ENCODE measurements around the gene TSHZ2.

The TSHZ2 gene

DNA sequence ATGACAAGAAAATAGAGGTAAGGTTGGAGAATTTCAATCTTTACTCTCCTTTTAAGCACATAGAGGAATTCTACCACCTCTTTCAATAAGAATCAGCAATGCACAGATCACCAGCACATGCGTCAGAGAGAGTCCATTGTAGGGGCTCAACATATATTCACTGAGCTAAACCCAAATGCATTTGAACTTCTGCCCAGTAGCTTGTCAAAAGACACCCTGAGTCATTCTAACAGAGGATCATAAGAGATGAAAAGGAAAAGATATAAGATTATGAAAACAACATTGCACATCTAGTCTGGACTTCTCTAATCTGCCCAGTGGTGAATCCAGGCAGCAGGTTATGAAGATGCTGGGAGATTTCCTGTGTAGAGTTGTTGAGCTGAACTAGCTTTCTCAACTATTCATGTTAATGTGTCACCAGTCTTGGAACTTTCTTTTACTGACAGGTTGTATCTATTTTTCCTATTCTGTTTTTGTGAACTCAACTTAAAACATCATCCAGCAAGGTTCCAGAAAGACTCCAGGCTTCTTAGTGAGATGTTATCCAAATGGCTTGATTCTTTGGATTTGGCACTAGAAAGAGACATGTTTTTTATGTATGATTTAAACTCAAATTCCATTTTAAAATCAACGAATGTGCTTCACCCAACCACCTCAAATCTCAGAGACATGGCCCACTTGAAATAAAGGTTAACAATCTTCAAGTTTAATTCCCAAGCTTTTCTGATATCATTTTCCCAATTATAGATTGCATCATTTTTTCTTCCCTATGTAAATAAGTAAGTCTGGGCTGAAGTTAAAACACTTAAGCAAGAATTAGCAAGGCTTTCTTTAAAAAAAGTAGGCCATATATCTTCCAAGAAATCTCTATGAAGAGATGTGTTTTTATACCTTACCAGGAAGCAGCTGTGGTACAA is 89.3 kb downstream of the TSHZ2 start:
- H3K9me3 Mint-ChIP-seq, result no peaks in the 10 kb centered on the region
- intact Hi-C loops (cut with micrococcal nuclease), result no loop called here
- H3K27me3 Mint-ChIP-seq, result no peaks in the 10 kb centered on the region
- H3K27ac Mint-ChIP-seq, result no peak overlapping the region
- H3K4me1 Mint-ChIP-seq (ENCODE audit: low read depth), result no peaks in the 10 kb centered on the region
- H3K4me3 Mint-ChIP-seq, result no peak overlapping the region
- H3K36me3 Mint-ChIP-seq (ENCODE audit: low read depth), result no peaks in the 10 kb centered on the region

GRCh38 chr20:53064935-53065334 is 92.8 kb downstream of the TSHZ2 start:
- H3K4me3 Mint-ChIP-seq, result no peak overlapping the region
- intact Hi-C loops (cut with micrococcal nuclease), result no loop called here
- H3K36me3 Mint-ChIP-seq (ENCODE audit: low read depth), result no peaks in the 10 kb centered on the region
- H3K27me3 Mint-ChIP-seq, result no peaks in the 10 kb centered on the region
- no peaks in the 10 kb centered on the region for H3K9me3 Mint-ChIP-seq
- H3K27ac Mint-ChIP-seq, result no peak overlapping the region
- H3K4me1 Mint-ChIP-seq (ENCODE audit: low read depth), result no peaks in the 10 kb centered on the region

- Mint-ChIP-seq H3K36me3 (ENCODE audit: low read depth) (no peaks in the 10 kb centered on the region), H3K27me3 (no peaks in the 10 kb centered on the region), H3K9me3 (no peaks in the 10 kb centered on the region), H3K27ac (no peak overlapping the region), H3K4me3 (no peak overlapping the region), H3K4me1 (ENCODE audit: low read depth) (no peaks in the 10 kb centered on the region)
- intact Hi-C loops (cut with micrococcal nuclease), result no loop called here
These were observed 96.1 kb downstream of the TSHZ2 start for GRCh38 chr20:53068241-53068640.

- Mint-ChIP-seq H3K9me3 (no peaks in the 10 kb centered on the region), H3K27me3 (no peaks in the 10 kb centered on the region), H3K4me3 (no peak overlapping the region)
These were observed 97.0 kb downstream of the TSHZ2 start for GRCh38 chr20:53069132-53069531.

DNA sequence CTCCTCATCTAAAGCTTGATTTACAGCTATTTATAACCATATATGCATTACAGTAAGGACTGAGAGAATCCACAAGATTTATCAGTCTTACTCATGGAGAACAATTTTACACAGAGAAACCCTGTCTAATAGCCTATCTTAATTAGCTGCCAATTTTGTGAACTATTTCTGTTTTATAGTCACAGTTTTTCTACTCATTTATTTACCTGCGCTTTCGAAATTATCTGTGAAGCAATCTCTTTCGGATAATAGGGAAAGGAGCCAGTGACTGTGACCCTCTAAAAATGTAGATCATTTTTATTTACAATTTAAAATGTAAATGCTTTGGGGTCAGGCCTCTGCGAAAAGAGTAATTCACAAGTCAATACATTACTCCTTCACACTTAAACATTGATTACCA is 98.1 kb downstream of the TSHZ2 start:
- Mint-ChIP-seq H3K36me3 (ENCODE audit: low read depth) (no peaks in the 10 kb centered on the region), H3K4me1 (ENCODE audit: low read depth) (no peaks in the 10 kb centered on the region), H3K9me3 (no peaks in the 10 kb centered on the region), H3K4me3 (no peak overlapping the region), H3K27ac (no peak overlapping the region), H3K27me3 (no peaks in the 10 kb centered on the region)
- intact Hi-C loops (cut with micrococcal nuclease), result no loop called here

More at GRCh38 chr20:53069132-53069531, 97.0 kb downstream of the TSHZ2 start:
- Mint-ChIP-seq H3K27ac (no peak overlapping the region), H3K4me1 (ENCODE audit: low read depth) (no peaks in the 10 kb centered on the region), H3K36me3 (ENCODE audit: low read depth) (no peaks in the 10 kb centered on the region)
- intact Hi-C loops (cut with micrococcal nuclease), result no loop called here

GRCh38 chr20:53070706-53071392 is 98.7 kb downstream of the TSHZ2 start:
- Mint-ChIP-seq H3K27me3 (no peaks in the 10 kb centered on the region), H3K4me3 (no peak overlapping the region), H3K4me1 (ENCODE audit: low read depth) (no peaks in the 10 kb centered on the region), H3K27ac (no peak overlapping the region), H3K36me3 (ENCODE audit: low read depth) (no peaks in the 10 kb centered on the region), H3K9me3 (no peaks in the 10 kb centered on the region)
- intact Hi-C loops (cut with micrococcal nuclease), result no loop called here

DNA sequence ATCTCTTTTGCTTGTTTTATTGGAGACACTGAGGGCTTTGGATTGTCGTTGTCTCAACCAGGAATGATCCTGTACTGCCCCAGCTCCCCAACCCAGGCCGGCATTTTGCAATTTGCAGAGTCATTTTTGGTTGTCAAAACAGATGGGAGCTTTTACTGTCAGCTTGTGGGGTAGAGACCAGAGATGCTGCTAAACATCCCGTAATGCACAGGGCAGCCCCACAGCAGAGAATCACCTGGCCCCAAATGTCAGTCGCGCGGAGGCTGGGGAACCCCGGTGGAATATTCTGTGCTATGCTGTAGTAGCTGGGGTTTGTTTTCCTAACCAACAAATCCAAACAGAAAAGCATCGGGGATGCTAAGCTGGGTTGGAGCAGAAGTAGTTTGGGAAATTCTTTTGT is 99.7 kb downstream of the TSHZ2 start:
- Mint-ChIP-seq H3K9me3 (no peaks in the 10 kb centered on the region), H3K27me3 (no peaks in the 10 kb centered on the region), H3K4me3 (no peak overlapping the region), H3K36me3 (ENCODE audit: low read depth) (no peaks in the 10 kb centered on the region), H3K4me1 (ENCODE audit: low read depth) (no peaks in the 10 kb centered on the region), H3K27ac (no peak overlapping the region)
- intact Hi-C loops (cut with micrococcal nuclease), result no loop called here

- H3K27me3 Mint-ChIP-seq, result no peaks in the 10 kb centered on the region
- H3K36me3 Mint-ChIP-seq (ENCODE audit: low read depth), result no peaks in the 10 kb centered on the region
- H3K4me3 Mint-ChIP-seq, result no peak overlapping the region
- no peaks in the 10 kb centered on the region for H3K9me3 Mint-ChIP-seq
- no peak overlapping the region for H3K27ac Mint-ChIP-seq
- no peaks in the 10 kb centered on the region for H3K4me1 Mint-ChIP-seq (ENCODE audit: low read depth)
- intact Hi-C loops (cut with micrococcal nuclease), result no loop called here
These were observed 100.9 kb downstream of the TSHZ2 start for GRCh38 chr20:53072923-53073579.

DNA sequence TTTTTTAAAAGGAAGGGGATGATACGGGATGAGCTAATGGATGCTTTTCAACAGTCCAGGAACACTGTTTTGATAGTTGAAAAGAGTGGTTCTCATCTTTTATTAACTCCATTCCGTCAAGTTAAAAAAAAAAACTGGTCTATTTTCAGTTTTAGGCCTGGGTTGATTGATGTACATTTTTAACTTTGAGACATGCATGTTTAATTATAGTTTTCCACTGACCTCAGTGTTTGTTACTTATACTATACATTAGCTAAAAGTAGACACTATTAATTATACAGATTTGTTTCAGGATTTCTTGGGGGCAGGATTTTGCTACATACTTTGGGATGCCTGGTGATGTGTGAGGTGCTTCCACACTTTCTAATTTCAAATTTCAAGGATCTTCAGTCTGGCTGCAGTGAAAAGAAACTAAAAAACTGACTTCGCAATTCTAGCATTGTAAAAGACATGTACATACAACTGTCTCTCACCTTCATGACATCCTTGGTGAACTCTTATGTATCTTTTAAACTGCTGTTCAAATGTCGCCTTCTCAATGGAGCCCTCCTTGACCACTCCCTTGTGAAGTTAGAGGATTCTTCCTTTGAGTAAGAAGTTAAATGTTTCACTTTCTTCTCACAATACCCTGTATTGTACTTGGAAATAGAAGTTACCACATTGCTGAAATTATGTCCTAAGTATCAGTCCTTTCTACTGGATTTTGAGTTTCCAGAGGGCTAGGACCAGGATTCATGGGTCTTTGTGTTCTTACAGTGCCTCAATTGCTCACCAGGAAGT is 101.7 kb downstream of the TSHZ2 start:
- Mint-ChIP-seq H3K4me3 (no peak overlapping the region), H3K9me3 (no peaks in the 10 kb centered on the region), H3K27ac (no peak overlapping the region)

GRCh38 chr20:53074811-53075314 is 102.7 kb downstream of the TSHZ2 start:
- intact Hi-C loops (cut with micrococcal nuclease), result no loop called here
- Mint-ChIP-seq H3K27me3 (no peaks in the 10 kb centered on the region), H3K4me3 (no peak overlapping the region), H3K4me1 (ENCODE audit: low read depth) (no peaks in the 10 kb centered on the region), H3K36me3 (ENCODE audit: low read depth) (no peaks in the 10 kb centered on the region), H3K9me3 (no peaks in the 10 kb centered on the region), H3K27ac (no peak overlapping the region)

More for the DNA sequence above, 101.7 kb downstream of the TSHZ2 start:
- H3K27me3 Mint-ChIP-seq, result no peaks in the 10 kb centered on the region
- H3K36me3 Mint-ChIP-seq (ENCODE audit: low read depth), result no peaks in the 10 kb centered on the region
- no peaks in the 10 kb centered on the region for H3K4me1 Mint-ChIP-seq (ENCODE audit: low read depth)
- intact Hi-C loops (cut with micrococcal nuclease), result no loop called here

DNA sequence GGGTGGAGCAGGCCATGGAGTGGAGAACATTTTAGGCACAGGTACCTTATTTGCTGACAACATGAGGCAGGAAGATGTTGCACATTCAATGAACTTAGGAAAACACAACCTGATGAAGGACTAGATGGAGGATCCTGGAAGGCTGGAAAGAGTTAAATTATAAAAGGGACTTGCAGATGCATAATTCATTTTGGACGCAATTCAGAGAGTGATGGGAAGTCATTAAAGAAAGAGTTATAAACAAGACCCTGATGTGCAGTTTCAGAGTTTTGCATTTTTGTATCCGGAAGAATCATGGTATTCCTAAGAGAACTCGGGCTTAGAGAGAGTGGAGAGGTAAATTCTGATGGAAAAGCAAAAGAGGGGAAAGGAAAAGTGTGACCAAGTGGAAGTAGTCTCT is 104.5 kb downstream of the TSHZ2 start:
- Mint-ChIP-seq H3K4me1 (ENCODE audit: low read depth) (no peaks in the 10 kb centered on the region), H3K36me3 (ENCODE audit: low read depth) (no peaks in the 10 kb centered on the region), H3K27ac (no peak overlapping the region), H3K9me3 (no peaks in the 10 kb centered on the region), H3K4me3 (no peak overlapping the region), H3K27me3 (no peaks in the 10 kb centered on the region)
- intact Hi-C loops (cut with micrococcal nuclease), result no loop called here

DNA sequence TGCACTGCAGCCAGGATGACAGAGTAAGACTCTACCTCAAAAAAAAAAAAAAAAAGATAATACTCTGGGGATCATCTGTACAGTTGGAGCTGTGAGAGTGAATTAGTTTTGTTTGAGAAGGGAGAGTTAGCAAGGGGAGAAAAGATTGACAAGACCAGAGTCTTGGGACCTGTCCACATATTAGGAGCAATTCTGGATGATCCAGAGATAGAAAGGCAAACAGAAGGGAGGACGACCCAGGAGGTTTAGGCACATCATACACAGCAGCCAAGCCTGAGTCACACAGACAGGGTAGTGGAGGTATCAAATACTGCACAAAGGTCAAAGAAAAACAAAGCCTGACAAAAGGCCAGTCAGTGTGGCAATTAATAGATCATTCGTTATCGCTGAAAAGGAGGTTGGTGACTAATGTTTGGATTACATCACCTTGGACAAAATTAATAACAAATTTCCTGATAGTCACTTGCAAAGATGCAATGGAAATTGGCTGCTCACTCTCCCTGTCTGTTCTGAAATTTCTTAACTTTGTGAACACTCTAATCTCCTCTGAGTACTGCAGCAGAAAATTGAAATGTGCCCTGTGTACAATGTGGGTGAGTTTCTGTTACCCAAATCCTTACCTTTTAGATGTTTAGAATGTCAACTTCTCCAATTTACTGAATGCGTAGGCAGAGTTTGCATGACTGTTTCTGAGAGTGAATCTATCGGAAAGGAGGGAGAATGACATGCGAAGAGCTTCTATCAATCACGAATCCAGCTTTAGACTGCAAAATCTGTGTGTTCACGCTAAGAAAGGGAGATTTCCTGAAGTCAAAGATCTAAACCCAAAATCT is 105.4 kb downstream of the TSHZ2 start:
- Mint-ChIP-seq H3K4me1 (ENCODE audit: low read depth) (no peaks in the 10 kb centered on the region), H3K9me3 (no peaks in the 10 kb centered on the region), H3K36me3 (ENCODE audit: low read depth) (no peaks in the 10 kb centered on the region), H3K27ac (no peak overlapping the region), H3K27me3 (no peaks in the 10 kb centered on the region), H3K4me3 (no peak overlapping the region)
- intact Hi-C loops (cut with micrococcal nuclease), result no loop called here

GRCh38 chr20:53078761-53079160 is 106.6 kb downstream of the TSHZ2 start:
- Mint-ChIP-seq H3K27me3 (no peaks in the 10 kb centered on the region), H3K4me3 (no peak overlapping the region), H3K4me1 (ENCODE audit: low read depth) (no peaks in the 10 kb centered on the region), H3K27ac (no peak overlapping the region), H3K36me3 (ENCODE audit: low read depth) (no peaks in the 10 kb centered on the region), H3K9me3 (no peaks in the 10 kb centered on the region)
- intact Hi-C loops (cut with micrococcal nuclease), result no loop called here
